Measurements from ENCODE around the gene GCGR.

GRCh38 chr17:81844887-81845286 lies 40.9 kb downstream of the GCGR start:
- TF ChIP-seq GATA3 (IDR thresholded peaks at IDR 0.05; ENCODE audit: low read depth, low read length) (no peak), GATA2 (IDR thresholded peaks at IDR 0.05; ENCODE audit: low read depth, low read length) (no peak)

All from SH-SY5Y (cell line).